Measurements from ENCODE around the gene NRCAM.

NRCAM gene

GRCh38 chr7:108385834-108386422 lies 70.3 kb downstream of the NRCAM start:
- TF ChIP-seq CTCF (IDR thresholded peaks at IDR 0.05; ENCODE audit: low read depth, low read length), result no peak
- no peak for DNase-seq (ENCODE audit: extremely low read depth, low read depth)

GRCh38 chr7:108384716-108385483 lies 71.3 kb downstream of the NRCAM start:
- no peak for DNase-seq (ENCODE audit: extremely low read depth, low read depth)
- TF ChIP-seq CTCF (IDR thresholded peaks at IDR 0.05; ENCODE audit: low read depth, low read length), result no peak

- TF ChIP-seq CTCF (IDR thresholded peaks at IDR 0.05; ENCODE audit: low read depth, low read length), result no peak
- no peak for DNase-seq (ENCODE audit: extremely low read depth, low read depth)
Observed at GRCh38 chr7:108382932-108383331, 73.3 kb downstream of the NRCAM start.

- no peak for DNase-seq (ENCODE audit: extremely low read depth, low read depth)
- no peak for TF ChIP-seq CTCF (IDR thresholded peaks at IDR 0.05; ENCODE audit: low read depth, low read length)
Observed at GRCh38 chr7:108380517-108380916, 75.7 kb downstream of the NRCAM start.

- TF ChIP-seq CTCF (IDR thresholded peaks at IDR 0.05; ENCODE audit: low read depth, low read length), result no peak
- DNase-seq (ENCODE audit: extremely low read depth, low read depth), result no peak
Observed at GRCh38 chr7:108376206-108376605, 80.0 kb downstream of the NRCAM start.

- no peak for TF ChIP-seq CTCF (IDR thresholded peaks at IDR 0.05; ENCODE audit: low read depth, low read length)
- no peak for DNase-seq (ENCODE audit: extremely low read depth, low read depth)
Observed at GRCh38 chr7:108375668-108376067, 80.6 kb downstream of the NRCAM start.

- TF ChIP-seq CTCF (IDR thresholded peaks at IDR 0.05; ENCODE audit: low read depth, low read length), result no peak
- DNase-seq (ENCODE audit: extremely low read depth, low read depth), result no peak
Observed at GRCh38 chr7:108374899-108375298, 81.3 kb downstream of the NRCAM start.

Measured in AG09319 (cell line).